ENCODE results near the gene PGAM5. TPM values are rescaled to one million over a fixed set of nuclear protein-coding genes. Genes with fewer than 3 reads are reported as not detected.

PGAM5 gene
- total RNA-seq, 1 donor from 2014 or later = 80.3 TPM

DNA sequence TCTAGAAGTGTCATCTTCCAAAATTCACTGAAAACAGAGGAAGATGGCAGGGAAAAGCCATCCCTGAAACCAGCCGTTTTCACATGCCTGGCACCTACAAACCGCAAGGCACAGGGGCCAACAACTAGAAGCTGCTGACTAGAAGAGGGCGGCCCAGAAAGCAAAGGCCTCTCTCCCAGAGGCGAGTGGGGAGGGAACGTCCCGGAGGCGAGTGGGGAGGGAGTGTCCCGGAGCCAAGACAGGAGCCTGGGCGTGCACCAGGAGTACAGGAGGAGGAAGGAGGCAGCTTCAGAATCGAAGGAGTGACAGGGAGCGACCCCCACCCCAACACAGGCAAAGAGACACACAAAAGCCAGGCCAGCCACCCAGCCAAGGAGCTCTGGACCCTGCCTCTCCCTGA lies 30.0 kb downstream of the PGAM5 start:
- Histone ChIP-seq H3K4me3 (ENCODE audit: low read depth, low read length) (no peak overlapping the region), H3K36me3 (ENCODE audit: control insufficient read depth, insufficient read depth, low read length) (peaks cover 47% of the 10 kb centered on the region), H3K27me3 (ENCODE audit: control insufficient read depth, insufficient read depth, low read length) (no peaks in the 10 kb centered on the region)
- DNase-seq (ENCODE audit: low read depth) (no peak), FAIRE-seq (no peak)
- TF ChIP-seq, protein P1, sequence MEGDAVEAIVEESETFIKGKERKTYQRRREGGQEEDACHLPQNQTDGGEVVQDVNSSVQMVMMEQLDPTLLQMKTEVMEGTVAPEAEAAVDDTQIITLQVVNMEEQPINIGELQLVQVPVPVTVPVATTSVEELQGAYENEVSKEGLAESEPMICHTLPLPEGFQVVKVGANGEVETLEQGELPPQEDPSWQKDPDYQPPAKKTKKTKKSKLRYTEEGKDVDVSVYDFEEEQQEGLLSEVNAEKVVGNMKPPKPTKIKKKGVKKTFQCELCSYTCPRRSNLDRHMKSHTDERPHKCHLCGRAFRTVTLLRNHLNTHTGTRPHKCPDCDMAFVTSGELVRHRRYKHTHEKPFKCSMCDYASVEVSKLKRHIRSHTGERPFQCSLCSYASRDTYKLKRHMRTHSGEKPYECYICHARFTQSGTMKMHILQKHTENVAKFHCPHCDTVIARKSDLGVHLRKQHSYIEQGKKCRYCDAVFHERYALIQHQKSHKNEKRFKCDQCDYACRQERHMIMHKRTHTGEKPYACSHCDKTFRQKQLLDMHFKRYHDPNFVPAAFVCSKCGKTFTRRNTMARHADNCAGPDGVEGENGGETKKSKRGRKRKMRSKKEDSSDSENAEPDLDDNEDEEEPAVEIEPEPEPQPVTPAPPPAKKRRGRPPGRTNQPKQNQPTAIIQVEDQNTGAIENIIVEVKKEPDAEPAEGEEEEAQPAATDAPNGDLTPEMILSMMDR (IDR thresholded peaks at IDR 0.05; ENCODE audit: insufficient read depth, low read length, severe bottlenecking) = no peak

DNA sequence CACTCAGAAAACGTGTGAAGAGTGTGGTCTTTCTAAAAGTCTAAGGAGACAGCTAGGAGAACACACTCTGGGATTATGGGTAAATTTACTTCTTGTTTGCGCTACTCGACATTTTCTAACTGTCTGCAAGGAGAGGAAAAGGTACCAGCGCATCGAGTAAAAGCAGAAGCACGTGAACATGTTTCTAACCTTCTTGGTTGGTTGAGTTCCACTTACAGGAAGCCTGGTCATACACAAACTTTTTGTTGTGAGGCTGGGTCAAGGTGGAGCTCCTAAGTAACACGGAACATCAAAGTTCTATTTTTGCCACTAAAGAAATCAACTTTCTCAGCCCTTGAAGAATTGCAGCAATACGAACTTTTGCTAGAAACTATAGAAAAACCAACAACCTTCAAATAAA lies 31.0 kb downstream of the PGAM5 start:
- DNase-seq (ENCODE audit: low read depth) (no peak), FAIRE-seq (no peak)
- Histone ChIP-seq H3K27me3 (ENCODE audit: control insufficient read depth, insufficient read depth, low read length) (no peaks in the 10 kb centered on the region), H3K36me3 (ENCODE audit: control insufficient read depth, insufficient read depth, low read length) (peaks cover 44% of the 10 kb centered on the region), H3K4me3 (ENCODE audit: low read depth, low read length) (no peak overlapping the region)
- TF ChIP-seq, protein P1 (IDR thresholded peaks at IDR 0.05; ENCODE audit: insufficient read depth, low read length, severe bottlenecking) = no peak

DNA sequence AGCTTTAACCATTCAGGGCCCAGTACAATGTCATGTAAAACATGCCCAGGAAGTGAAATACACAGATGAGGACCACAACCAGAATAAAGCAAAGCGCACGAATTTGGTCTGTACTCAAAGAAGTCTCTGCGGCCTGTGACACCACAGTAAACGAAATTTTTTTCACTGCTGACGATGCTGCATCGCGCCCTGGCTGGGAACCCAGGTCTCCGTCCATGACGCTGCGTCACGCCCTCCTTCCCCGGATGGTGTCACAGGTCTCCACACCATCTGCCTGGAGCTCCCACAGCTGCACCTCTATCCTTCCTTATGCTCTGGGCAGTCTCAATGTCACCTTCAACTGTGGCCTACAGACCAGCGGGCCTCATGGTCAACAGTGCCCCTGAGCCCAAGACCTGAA lies 33.2 kb downstream of the PGAM5 start:
- TF ChIP-seq, protein P1 (IDR thresholded peaks at IDR 0.05; ENCODE audit: insufficient read depth, low read length, severe bottlenecking) = no peak
- H3K36me3 ChIP-seq (ENCODE audit: control insufficient read depth, insufficient read depth, low read length) = peaks cover 59% of the 10 kb centered on the region
- FAIRE-seq (peak; percentile 7), DNase-seq (ENCODE audit: low read depth) (no peak)
- H3K27me3 ChIP-seq (ENCODE audit: control insufficient read depth, insufficient read depth, low read length) = no peaks in the 10 kb centered on the region
- H3K4me3 ChIP-seq (ENCODE audit: low read depth, low read length) = no peak overlapping the region

DNA sequence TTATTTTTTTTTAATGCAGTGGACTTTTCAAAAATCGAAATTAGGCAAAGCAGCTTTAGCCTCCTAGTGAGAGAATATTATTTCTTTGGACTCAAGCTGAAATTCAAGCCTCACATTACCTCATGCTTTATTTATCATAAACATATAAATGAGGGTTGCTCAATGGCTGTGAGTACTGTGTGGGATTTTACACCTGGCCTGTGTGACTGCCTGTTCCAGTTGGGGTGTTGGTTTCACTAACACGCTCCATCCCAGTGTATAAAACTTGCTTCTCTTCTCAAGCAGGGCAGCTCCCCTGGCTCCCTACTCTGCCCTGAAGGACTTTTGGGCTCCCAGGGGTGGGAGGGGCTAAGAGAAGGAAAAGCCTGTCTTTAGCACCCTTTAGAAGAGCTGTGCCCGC lies 36.0 kb downstream of the PGAM5 start:
- Histone ChIP-seq H3K4me3 (ENCODE audit: low read depth, low read length) (no peak overlapping the region), H3K27me3 (ENCODE audit: control insufficient read depth, insufficient read depth, low read length) (no peaks in the 10 kb centered on the region), H3K36me3 (ENCODE audit: control insufficient read depth, insufficient read depth, low read length) (peaks cover 62% of the 10 kb centered on the region)
- no peak for DNase-seq (ENCODE audit: low read depth)
- FAIRE-seq = no peak
- TF ChIP-seq, protein P1 (IDR thresholded peaks at IDR 0.05; ENCODE audit: insufficient read depth, low read length, severe bottlenecking) = no peak

DNA sequence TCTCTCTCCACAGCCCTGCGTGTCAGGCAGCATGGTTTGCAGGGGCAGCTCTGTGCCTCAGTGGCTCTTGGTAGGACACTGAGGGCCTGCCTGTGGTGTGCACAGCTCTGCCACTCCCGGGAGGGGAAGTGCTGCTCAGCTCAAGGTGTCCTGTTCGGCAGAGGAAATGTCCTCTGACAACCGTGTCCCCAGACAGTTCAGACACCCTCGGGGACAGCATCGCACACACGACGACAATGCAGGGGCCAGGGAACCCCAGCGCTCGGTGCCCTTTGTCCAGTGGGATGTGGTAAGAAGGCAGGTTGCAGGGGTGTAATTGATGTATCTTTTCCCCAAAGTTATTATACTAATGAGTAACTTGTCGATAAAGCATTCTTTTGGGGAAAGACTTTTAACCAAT lies 36.8 kb downstream of the PGAM5 start:
- Histone ChIP-seq H3K4me3 (ENCODE audit: low read depth, low read length) (no peak overlapping the region), H3K36me3 (ENCODE audit: control insufficient read depth, insufficient read depth, low read length) (peaks cover 59% of the 10 kb centered on the region), H3K27me3 (ENCODE audit: control insufficient read depth, insufficient read depth, low read length) (no peaks in the 10 kb centered on the region)
- TF ChIP-seq, protein P1 (IDR thresholded peaks at IDR 0.05; ENCODE audit: insufficient read depth, low read length, severe bottlenecking) = no peak
- DNase-seq (ENCODE audit: low read depth) (no peak), FAIRE-seq (no peak)

DNA sequence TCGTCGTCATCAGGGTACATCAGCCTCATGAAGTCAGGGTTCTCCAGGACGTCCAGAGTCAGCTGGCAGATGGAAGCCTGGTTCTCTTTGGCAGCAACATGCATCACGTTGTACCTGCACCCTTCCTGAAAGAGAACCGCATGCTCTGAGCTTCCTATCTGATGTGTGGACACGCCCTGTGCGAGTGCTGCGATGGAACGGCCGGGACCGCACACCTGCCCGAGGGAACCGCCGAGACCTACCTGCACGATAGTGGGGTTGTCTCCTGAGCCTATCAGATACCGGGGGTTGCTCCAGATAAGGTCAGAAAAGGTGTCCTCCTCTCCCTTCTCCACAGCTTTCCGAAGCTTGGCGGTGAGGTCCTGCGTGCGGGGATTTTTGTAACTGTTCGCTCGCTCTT lies 37.3 kb downstream of the PGAM5 start:
- no peak for DNase-seq (ENCODE audit: low read depth)
- Histone ChIP-seq H3K4me3 (ENCODE audit: low read depth, low read length) (no peak overlapping the region), H3K36me3 (ENCODE audit: control insufficient read depth, insufficient read depth, low read length) (peaks cover 55% of the 10 kb centered on the region), H3K27me3 (ENCODE audit: control insufficient read depth, insufficient read depth, low read length) (no peaks in the 10 kb centered on the region)
- TF ChIP-seq, protein P1 (IDR thresholded peaks at IDR 0.05; ENCODE audit: insufficient read depth, low read length, severe bottlenecking) = no peak
- no peak for FAIRE-seq
